Fibroblast of skin of left biceps (primary cell): ENCODE data around the gene TBC1D9B.
"Not testable (repeated sequence)": the region's sequence is repeated elsewhere in the genome, so short reads cannot be mapped to it uniquely, and the experiment has no call there.

Experiments used
- DNase-seq, 2 experiments: peaks; one replicate each; pipeline ENCODE4 v3.0.0-alpha.2; 2013; ENCODE audit warnings: low read depth in 2 of 2

TBC1D9B gene

DNA sequence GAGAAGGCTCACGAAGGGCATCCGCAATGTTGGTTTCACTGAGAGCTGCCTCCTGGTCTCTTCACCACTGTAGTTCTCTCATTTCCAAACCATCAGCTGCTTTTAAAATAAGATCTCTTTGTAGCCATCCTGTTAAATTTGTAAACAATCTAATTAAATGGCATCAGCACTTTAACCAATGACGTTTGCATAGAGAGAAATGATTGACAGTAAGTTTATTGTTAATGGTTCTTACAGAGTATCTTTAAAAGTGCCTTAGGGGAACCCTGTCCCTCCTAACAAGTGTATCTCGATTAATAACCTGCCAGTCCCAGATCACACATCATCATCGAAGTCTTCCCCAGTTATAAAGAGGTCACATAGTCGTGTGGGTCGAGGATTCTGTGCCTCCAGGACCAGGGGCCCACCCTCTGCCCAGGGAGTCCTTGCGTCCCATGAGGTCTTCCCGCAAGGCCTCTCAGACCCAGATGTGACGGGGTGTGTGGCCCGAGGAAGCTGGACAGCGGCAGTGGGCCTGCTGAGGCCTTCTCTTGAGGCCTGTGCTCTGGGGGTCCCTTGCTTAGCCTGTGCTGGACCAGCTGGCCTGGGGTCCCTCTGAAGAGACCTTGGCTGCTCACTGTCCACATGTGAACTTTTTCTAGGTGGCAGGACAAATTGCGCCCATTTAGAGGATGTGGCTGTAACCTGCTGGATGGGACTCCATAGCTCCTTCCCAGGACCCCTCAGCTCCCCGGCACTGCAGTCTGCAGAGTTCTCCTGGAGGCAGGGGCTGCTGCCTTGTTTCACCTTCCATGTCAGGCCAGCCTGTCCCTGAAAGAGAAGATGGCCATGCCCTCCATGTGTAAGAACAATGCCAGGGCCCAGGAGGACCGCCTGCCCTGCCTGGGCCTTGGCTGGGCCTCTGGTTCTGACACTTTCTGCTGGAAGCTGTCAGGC lies 70.4 kb downstream of the TBC1D9B start:
- no peak for DNase-seq

- no peak for DNase-seq
Measured at GRCh38 chr5:179836225-179837019, 71.3 kb downstream of the TBC1D9B start.

GRCh38 chr5:179834871-179835270 lies 72.8 kb downstream of the TBC1D9B start:
- not testable (repeated sequence) for DNase-seq

- no peak for DNase-seq
Measured at GRCh38 chr5:179834120-179834519, 73.6 kb downstream of the TBC1D9B start.

- no peak for DNase-seq
Measured at GRCh38 chr5:179833709-179834070, 74.0 kb downstream of the TBC1D9B start.

GRCh38 chr5:179833056-179833708 lies 74.5 kb downstream of the TBC1D9B start:
- DNase-seq, result no peak

- no peak for DNase-seq
Measured at GRCh38 chr5:179832039-179832745, 75.5 kb downstream of the TBC1D9B start.

DNA sequence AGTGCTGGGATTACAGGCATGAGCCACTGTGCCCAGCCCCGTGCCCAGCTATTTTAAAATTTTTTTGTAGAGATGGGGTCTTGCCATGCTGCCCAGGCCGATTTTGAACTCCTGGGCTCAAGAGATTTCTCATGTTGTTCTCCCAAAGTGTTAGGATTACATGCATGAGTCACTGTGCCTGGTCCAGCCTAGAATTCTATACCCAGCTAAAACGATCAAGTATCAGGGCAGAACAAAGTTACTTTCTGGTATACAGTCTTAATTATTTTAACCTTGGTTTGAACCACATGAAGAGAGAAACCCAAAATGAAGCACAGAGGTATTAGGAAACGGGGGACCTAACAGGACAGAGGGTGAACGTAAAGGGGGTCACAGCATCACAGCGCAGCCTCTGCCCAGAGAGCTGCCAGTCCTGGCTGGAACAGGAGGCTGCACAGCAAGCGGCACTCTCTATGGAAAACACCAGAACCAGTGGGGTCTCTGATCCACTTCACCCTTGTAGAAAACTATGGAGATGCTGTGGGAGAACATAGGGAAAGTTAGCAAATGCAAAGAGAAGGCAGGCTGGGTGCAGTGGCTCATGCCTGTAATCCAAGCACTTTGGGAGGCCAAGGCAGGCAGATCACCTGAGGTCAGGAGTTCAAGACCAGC lies 76.8 kb downstream of the TBC1D9B start:
- DNase-seq, result no peak

DNA sequence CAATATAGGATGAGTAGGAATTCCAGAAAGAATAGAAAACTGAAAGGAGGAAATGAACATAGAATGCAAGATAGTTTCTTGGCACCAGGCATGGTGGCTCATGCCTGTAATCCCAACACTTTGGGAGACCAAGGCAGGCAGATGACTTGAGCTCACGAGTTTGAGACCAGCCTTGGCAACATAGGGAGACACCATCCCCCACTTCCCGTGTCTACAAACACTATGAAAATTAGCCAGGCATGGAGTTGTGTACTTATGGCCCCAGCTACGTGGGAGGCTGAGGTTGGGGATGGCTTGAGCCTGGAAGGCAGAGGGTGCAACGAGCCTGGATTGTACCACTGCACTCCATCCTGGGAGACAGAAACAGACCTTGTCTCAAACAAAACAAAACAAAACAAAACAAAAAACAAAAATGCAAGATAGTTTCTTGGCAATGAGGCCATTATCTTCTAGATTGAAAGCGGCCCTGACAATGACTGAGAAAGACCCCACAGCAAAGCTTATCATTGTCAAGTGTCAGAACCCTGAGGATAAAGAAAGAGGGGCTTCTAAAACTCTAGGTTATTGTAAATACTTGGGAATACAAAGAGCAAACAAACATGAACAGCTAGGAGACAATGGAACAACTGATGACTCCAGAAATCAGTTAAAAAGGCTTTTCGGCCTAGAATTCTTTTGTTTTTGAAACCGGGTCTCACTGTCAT lies 77.8 kb downstream of the TBC1D9B start:
- DNase-seq, result no peak

- no peak for DNase-seq
Measured at GRCh38 chr5:179828756-179829421, 78.8 kb downstream of the TBC1D9B start.

DNA sequence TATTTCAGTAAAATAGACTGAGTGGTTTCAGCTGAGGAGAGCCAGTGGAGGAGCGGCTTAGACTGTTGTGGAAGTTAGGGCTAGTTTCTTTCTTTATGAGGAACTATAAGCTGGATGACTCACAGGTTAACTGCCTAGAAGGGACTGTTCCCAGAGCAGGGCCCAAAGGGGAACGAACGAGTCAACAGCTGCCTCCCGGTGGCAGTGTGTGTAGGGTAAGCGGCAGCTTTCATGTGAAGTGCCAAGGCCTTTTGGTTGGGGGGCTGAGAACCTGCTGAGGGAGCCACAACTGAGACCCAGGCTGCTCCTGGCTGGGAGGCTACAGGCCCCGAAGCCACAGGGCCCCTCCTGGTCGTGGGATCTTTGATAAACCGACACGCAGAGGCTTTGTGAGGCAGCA lies 80.0 kb downstream of the TBC1D9B start:
- DNase-seq, result no peak

DNA sequence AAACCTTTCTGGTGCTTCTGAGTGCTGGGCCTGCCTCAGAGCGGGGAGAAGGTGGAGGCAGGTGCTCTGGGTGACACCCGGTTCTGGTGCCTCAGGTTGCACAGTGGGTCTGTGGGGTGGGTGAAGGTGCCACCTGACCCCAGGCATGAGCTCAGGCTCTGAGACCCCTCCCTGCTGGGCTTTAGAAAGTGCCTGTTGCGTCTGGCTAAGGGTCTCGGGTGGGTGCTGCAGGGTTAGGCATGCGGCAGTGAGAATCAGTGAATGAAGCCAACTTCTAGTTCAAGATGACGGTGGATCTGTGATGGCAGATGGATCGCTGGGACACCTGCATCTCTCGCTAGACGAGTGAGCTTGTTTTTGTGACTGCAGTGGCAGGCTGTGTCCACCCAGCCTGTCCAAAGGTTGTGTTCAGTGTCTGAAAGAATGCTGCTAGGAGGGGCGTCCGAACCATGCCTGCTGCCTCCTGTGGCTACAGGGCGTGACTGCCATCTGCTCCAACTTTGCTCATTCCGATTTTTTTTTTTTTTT lies 82.0 kb downstream of the TBC1D9B start:
- no peak for DNase-seq

DNA sequence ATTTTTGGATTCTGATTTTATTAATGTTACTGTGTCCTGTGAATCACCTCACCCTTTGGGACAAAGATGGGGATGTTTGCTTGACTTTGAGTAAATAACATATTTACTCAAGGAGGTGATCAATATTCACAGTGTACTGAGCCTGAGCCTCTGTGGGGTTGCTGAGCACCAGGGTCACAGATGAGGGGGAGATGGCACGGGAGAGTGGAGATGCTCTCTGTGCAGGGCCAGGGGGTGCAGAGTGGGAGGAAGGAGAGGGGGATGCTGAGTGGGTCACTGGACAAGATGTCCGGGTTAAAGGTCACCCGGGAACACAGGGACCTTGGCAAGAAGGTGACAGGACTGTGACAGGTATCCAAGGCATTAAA lies 83.0 kb downstream of the TBC1D9B start:
- no peak for DNase-seq

- DNase-seq, result no peak
Measured at GRCh38 chr5:179823937-179824744, 83.6 kb downstream of the TBC1D9B start.

DNA sequence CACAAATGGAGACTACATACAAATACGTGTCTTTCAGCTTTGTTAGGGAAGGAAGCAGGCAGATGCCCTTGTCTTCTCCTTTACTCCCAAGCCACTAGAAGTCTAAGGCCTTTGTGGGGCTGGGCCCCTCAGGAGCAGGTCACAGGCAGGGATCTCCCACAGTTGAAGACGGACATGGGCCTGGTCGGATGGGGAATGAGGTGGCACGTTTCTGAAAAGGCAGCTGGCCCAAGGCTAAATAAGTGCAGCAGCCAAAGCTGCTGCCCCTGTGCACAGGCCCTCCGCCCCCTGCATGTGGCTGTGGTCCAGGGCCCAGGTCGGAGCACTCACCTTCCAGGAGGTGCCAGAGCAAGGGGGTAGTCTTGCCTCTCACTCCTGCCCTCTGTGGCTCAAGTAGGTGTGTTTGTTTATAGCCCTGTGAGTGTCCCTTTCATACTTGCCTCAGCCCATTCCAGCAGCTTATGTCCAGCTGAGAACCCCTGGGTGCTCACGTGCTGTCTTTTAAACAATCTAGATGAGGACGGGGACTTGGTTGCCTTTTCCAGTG lies 85.2 kb downstream of the TBC1D9B start:
- no peak for DNase-seq

DNA sequence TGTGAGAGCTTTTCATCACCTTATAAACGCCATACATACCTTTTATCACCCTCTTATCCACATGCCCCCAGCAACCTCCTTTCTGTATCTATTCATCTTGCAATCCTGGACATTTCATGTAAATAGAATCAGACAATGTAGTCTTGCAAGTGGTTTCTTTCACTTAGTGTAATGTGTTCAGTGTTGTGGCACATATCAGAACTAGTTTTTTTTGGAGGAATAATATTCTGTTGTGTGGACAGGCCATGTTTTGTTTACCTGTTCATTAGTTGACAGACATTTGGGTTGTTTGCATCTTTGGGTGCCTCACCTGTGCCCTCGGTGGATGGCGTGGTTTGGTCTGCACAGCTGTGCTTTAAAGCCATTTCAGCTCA lies 85.7 kb downstream of the TBC1D9B start:
- DNase-seq, result no peak

DNA sequence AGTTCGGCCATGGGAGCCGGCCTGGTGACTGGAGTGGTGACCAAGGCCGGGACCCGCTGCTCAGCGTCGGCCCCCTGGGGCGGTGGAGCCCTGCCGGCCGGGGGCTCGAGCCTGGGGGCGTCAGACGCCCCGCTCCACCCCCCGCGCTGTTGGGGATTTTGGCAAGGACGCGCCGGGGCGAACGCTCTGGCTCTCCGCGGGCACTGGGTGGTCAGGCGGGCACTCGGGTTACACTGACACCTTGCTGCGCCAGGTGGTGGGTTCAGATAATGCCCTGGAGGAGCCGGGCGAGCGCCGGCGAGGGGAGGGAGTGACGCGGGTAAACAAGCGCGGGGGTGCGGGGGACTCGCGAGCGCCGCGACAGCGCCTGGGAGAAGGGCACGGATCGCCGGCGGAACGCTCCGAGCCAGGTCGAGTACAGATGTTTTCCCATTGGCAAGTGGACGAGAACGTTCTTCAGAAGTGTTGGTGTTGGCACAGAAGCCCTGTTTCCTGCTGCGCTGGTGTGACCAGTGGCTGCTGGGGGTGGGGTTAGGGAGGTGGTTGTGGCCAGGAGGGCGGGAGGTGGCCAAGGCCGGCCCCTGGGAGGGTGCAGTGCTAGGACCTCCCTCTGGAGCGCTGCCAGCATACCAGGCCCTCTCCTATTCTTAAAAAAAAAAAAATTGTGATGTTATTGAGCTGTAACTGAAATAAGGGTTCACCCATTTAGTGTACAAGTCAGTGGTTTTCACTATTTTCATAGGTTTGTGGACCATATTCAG lies 86.2 kb downstream of the TBC1D9B start:
- peak; percentile 70 to 71 for DNase-seq
